HG02970 (cell line): Measurements from ENCODE around the gene ATXN10.

Experiments used
- ATAC-seq: cut with Tn5 transposase; IDR thresholded peaks from one replicate; pipeline ENCODE4 v1.9.1; 2021; ENCODE audit warnings: mild to moderate bottlenecking, moderate library complexity, moderate number of reproducible peaks; ENCODE audit not compliant: unreplicated experiment, low FRiP score

Gene ATXN10

GRCh38 chr22:45885171-45885840 is 213.7 kb downstream of the ATXN10 start:
- no peak for ATAC-seq

- no peak for ATAC-seq
Measured at GRCh38 chr22:45885941-45886395, 214.3 kb downstream of the ATXN10 start.

DNA sequence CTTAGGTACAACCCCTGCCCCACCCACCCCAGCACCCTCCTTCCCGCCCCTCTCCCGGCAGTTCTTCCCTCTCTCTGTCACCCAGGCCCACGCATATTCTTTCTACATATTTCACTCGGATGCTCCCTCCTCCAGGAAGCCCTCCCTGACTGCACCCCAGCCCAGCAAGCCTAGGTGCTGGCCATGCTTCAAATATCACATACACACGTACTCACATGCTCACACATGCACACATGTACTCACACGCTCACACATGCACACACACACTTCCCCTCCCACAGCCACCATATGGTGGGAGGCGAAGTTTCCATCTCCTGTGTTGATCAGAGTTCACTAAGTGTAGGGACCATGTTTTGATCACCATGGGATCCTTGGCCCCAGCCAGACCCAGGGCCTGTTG is 214.9 kb downstream of the ATXN10 start:
- ATAC-seq = no peak

DNA sequence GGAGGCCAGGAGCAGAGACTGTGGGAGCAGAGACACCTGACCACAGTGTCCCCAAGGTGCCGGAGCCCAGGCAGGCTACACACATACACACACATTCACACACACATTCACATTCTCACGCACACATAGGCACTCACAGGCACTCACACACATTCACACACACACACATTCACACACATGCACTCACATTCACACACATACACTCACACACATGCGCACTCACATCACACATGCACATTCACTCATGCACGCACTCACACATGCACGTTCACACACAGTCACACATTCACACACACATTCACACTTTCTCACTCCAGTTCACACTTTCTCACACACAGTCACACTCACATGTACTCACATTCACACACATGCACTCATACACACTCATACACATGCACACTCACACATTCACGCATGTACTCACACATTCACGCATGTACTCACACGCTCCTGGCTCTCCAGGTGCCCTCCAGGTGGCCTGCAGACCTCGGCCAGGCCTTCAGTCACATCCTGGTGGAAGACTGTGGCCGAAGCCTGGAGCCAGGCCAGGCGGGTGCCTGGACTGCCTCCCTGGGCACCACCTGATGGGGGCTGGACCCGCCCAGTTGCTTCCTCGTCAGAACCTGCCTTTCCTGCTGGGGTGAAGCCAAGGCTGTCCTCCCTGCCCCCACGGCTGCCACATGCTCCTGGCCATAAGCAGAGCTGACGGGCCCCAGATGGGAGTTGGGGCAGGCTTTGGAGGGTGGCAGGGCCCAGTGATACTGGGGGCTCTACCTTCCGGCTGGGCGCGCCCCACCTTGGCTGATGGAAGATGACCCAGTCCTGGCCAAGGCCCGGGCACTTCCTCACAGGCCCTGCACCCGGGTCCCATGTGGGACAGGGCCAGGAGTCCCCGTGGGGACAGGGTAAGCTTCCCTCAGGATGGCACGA is 215.8 kb downstream of the ATXN10 start:
- ATAC-seq = no peak

- no peak for ATAC-seq
Measured at GRCh38 chr22:45888221-45889092, 216.8 kb downstream of the ATXN10 start.

- ATAC-seq = no peak
Measured at GRCh38 chr22:45889093-45889538, 217.5 kb downstream of the ATXN10 start.

DNA sequence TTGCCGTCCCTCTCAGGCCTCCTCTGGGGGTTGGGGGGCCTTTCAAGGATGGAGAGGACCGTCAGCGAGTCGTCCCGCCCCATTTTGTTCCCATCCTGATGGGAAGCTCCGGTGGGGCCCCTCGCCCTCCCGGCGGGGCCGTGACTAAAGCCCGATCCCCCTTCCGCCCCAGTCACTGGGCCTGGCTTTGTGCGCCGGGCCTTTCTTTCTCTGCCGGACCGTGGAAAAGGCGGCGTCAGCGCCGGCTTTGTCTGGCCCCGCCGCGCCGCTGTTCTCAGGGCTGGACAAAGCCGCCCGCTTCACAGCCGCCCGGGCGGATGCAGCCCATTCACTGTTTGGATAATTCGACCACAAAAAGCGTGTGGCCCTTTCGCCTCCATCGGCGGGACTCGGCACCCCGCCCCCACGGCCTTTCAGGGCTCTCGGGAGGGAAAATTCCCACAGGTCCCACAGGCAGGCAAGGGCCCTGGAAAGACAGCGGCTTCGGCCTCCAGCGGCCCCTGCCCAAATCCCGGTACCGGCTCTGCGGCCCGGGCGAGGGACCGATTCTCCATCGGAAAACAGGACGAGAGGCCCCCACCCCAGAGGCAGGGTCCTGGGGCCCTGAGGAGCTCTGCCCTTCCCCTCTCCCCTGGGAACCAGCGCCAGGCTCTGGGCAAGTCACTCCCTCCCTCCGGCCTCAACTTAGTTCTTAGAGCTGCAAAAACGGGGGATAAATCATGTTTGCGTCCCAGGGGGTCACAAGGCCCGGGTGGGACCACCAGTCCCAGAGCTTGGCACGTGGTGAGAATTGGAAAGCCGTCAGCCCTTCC is 218.1 kb downstream of the ATXN10 start:
- no peak for ATAC-seq

DNA sequence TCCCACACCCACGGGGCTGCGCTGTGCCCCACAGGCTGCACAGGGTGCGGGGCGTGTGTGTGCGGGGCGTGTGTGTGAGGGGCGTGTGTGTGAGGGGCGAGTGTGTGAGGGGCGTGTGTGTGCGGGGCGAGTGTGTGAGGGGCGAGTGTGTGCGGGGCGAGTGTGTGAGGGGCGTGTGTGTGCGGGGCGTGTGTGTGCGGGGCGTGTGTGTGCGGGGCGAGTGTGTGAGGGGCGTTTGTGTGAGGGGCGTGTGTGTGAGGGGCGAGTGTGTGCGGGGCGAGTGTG is 218.7 kb downstream of the ATXN10 start:
- ATAC-seq = no peak

GRCh38 chr22:45891021-45891421 is 219.4 kb downstream of the ATXN10 start:
- no peak for ATAC-seq

DNA sequence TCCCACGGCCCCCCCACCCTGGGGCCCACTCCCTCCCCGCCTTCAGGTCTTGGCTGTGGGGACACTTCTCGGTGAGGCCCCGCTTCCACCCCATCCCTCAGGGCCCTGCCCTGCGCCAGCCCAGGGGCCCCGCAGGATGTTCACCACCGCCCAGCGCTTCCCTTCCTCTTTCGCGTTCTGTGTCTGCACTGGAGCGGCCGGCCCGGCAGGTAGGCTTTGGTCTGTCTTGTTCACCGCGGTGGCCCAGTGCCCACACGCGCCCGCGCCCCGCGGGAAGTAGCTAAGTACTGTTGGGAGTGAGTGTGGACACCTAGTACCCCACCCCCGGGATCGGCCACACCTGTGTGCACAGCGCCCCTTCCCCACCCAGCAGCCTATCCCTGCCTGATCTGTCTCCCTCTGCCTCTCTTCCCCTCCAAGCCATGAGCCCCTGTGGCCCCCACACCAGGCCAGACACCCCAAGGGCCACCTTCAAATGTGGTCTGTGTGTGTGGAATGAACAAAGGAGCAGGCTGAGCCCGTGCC is 219.9 kb downstream of the ATXN10 start:
- ATAC-seq = no peak

GRCh38 chr22:45891996-45892621 is 220.5 kb downstream of the ATXN10 start:
- ATAC-seq = no peak

GRCh38 chr22:45892681-45893461 is 221.2 kb downstream of the ATXN10 start:
- no peak for ATAC-seq

- no peak for ATAC-seq
Measured at GRCh38 chr22:45893516-45893915, 221.9 kb downstream of the ATXN10 start.
